GM12878 (cell line): ENCODE measurements around the gene REM2. TPM values are rescaled to one million over a fixed set of nuclear protein-coding genes. Genes with fewer than 3 reads are reported as not detected.

Experiments used
- ATAC-seq: fragments of 200-7000 bp; cut with Tn5 transposase; 3 replicates; pipeline ENCODE4 v1.9.1; 2020; ENCODE audit warnings: mild to moderate bottlenecking, moderate library complexity
- BruUV-seq: library from RNA; stranded (reverse); fragments of 400-500 nt; replicated peaks from 2 replicates; lab custom pipeline; 2021; lab: Mats Ljungman, UMichigan
- CTCF ChIA-PET: fragments of 300-600 bp; sonication (Branson Sonifier 250); formaldehyde crosslinking; extraction: SDS; loops from one replicate; lab custom pipeline; 2021; ENCODE audit warnings: inconsistent platforms; lab: Yijun Ruan, JAX
- POLR2A ChIA-PET: fragments of 350-600 bp; formaldehyde crosslinking; extraction: SDS; loops from one replicate; lab custom pipeline; 2021; ENCODE audit warnings: inconsistent platforms; lab: Charles Lee
- RAD21 ChIA-PET: fragments of 300-600 bp; sonication (Branson Sonifier 250); formaldehyde crosslinking; loops from one replicate; lab custom pipeline; 2023; ENCODE audit warnings: antibody characterized with exemption; ENCODE audit not compliant: unreplicated experiment; lab: Charles Lee
- SMC1A ChIA-PET: fragments of 300-600 bp; sonication (Branson Sonifier 250); formaldehyde crosslinking; loops from one replicate; lab custom pipeline; 2023; ENCODE audit not compliant: unreplicated experiment, uncharacterized antibody; lab: Charles Lee
- DNase-seq: peaks from one replicate; pipeline ENCODE4 v3.0.0-alpha.2; 2011; ENCODE audit warnings: low read depth, low spot score
- FAIRE-seq: peaks from 3 replicates; lab custom pipeline; 2011; peaks lifted over from hg19 to GRCh38; lab: Jason Lieb, UNC
- H2AFZ ChIP-seq: 2 replicates; pipeline ENCODE4 v1.6.0; 2011; ENCODE audit warnings: low read depth, low read length, control low read depth; ENCODE audit not compliant: control insufficient read depth
- H3K27ac ChIP-seq: 2 replicates; pipeline ENCODE4 v1.5.1; 2011; ENCODE audit warnings: control low read depth; ENCODE audit not compliant: control insufficient read depth, insufficient read depth
- H3K27me3 ChIP-seq, 2 experiments: replicated peaks in 1 of 2; 2 replicates each; pipeline versions ENCODE4 v1.6.0 to v1.6.1; 2011; ENCODE audit warnings: low read length in 1 of 2; ENCODE audit not compliant: control insufficient read depth in 2 of 2, insufficient read depth in 2 of 2
- H3K36me3 ChIP-seq, 2 experiments: 2 replicates each; pipeline ENCODE4 v1.5.1; 2011; ENCODE audit warnings: low read length in 1 of 2; ENCODE audit not compliant: control insufficient read depth in 2 of 2, insufficient read depth in 2 of 2
- H3K4me1 ChIP-seq: 2 replicates; pipeline ENCODE4 v1.6.1; 2011; ENCODE audit warnings: mild to moderate bottlenecking, low read length, moderate library complexity, mixed read lengths; ENCODE audit not compliant: control insufficient read depth, insufficient read depth
- H3K4me2 ChIP-seq: 2 replicates; pipeline ENCODE4 v1.6.0; 2011; ENCODE audit warnings: control low read depth; ENCODE audit not compliant: control insufficient read depth, insufficient read depth
- H3K4me3 ChIP-seq: fragments of 200-600 bp; sonication (generic); 2 replicates; pipeline ENCODE4 v1.5.1; 2016
- H3K79me2 ChIP-seq: 2 replicates; pipeline ENCODE4 v1.6.0; 2011; ENCODE audit warnings: low read length; ENCODE audit not compliant: control insufficient read depth, insufficient read depth
- H3K9ac ChIP-seq: 2 replicates; pipeline ENCODE4 v1.8.0; 2011; ENCODE audit warnings: low read length, control low read depth, mixed read lengths; ENCODE audit not compliant: control insufficient read depth, insufficient read depth
- H3K9me3 ChIP-seq: replicated peaks from 3 replicates; pipeline ENCODE4 v1.5.1; 2011; ENCODE audit warnings: mild to moderate bottlenecking, low read length; ENCODE audit not compliant: control insufficient read depth, insufficient read depth
- H4K20me1 ChIP-seq: 2 replicates; pipeline ENCODE4 v1.6.0; 2011; ENCODE audit not compliant: control insufficient read depth, insufficient read depth
- CBX5 ChIP-seq: sonication (generic); IDR thresholded peaks from 2 replicates; pipeline ENCODE4 v1.6.1; 2016; ENCODE audit warnings: low read depth, moderate library complexity, mild to moderate bottlenecking, inconsistent platforms
- CHD4 ChIP-seq: fragments of 200-600 bp; sonication (generic); IDR thresholded peaks from 2 replicates; pipeline ENCODE4 v1.6.1; 2016; ENCODE audit warnings: mild to moderate bottlenecking
- FOXK2 ChIP-seq: fragments of 450-650 bp; IDR thresholded peaks from 2 replicates; pipeline ENCODE4 v1.6.1; 2017; ENCODE audit warnings: mild to moderate bottlenecking, moderate library complexity
- HDGF ChIP-seq: fragments of 450-650 bp; IDR thresholded peaks from 2 replicates; pipeline ENCODE4 v1.6.1; 2016; ENCODE audit warnings: antibody characterized with exemption
- NR2C1 ChIP-seq: fragments of 450-650 bp; IDR thresholded peaks from 2 replicates; pipeline ENCODE4 v1.6.1; 2017; ENCODE audit warnings: antibody characterized with exemption, mild to moderate bottlenecking, moderate library complexity
- TCF7 ChIP-seq: IDR thresholded peaks from 2 replicates; pipeline ENCODE4 v1.6.1; 2014; ENCODE audit warnings: antibody characterized with exemption, borderline replicate concordance
- WGBS: methylation state at CpG from one replicate; pipeline ENCODE4 v1.1.6; 2016; ENCODE audit warnings: low lambda C conversion rate; ENCODE audit not compliant: insufficient replicate concordance, insufficient coverage; ENCODE audit errors: missing lambda C conversion rate; 5-methylcytosine and 5-hydroxymethylcytosine counted together
- in situ Hi-C: fragments of 300-500 bp; cut with MboI; formaldehyde crosslinking; loops from 9 replicates; pipeline ENCODE4 v1.14.3; 2018; ENCODE audit warnings: mixed read lengths
- intact Hi-C: fragments of 100-400 bp; cut with micrococcal nuclease; formaldehyde crosslinking; loops from one replicate; pipeline ENCODE4 v1.14.2; 2022; ENCODE audit not compliant: unreplicated experiment
- polyA plus RNA-seq, 11 experiments: library from polyadenylated mRNA; depleted of rRNA in 4 of 11; unstranded in 6 of 11; stranded (reverse) in 5 of 11; fragments of >200 nt; fragmentation: Nextera tagmentation in 4 of 11; fragmentation: Illumina TruSeq in 1 of 11; extraction: Ambion mirVana in 4 of 11; extraction: Trizol in 1 of 11; gene quantifications; 1 replicate in 1 of 11; 2 replicates in 10 of 11; pipeline versions ENCODE4 v1.2.1 to v1.2.3, GENCODE V29; 2011 to 2016; ENCODE audit warnings: inconsistent platforms in 2 of 11, missing spikeins in 2 of 11, low read depth in 1 of 11
- total RNA-seq, 4 experiments: library from RNA; depleted of rRNA in 3 of 4; stranded (reverse); fragments of >200 nt in 3 of 4; fragmentation: Illumina TruSeq in 1 of 4; extraction: Trizol in 1 of 4; gene quantifications; 2 replicates each; pipeline versions ENCODE4 v1.2.1 to v1.2.3, GENCODE V29; 2013 to 2021
- TF ChIP-seq, protein P1 (sequence below): fragments of 450-650 bp; IDR thresholded peaks from 2 replicates; pipeline ENCODE4 v1.6.1; 2016; ENCODE audit warnings: mild to moderate bottlenecking, moderate library complexity, borderline replicate concordance
- TF ChIP-seq, protein P2 (sequence below): fragments of 450-650 bp; IDR thresholded peaks from 2 replicates; pipeline ENCODE4 v1.6.1; 2017; ENCODE audit warnings: low read depth, mild to moderate bottlenecking, moderate library complexity

REM2 gene
- total and polyA plus RNA-seq, 10 of the 15 experiments (the other 5 are each of a cell fraction or from before 2014, with no cell fraction given) = 0.27 to 1.5 (median 0.83) TPM

DNA sequence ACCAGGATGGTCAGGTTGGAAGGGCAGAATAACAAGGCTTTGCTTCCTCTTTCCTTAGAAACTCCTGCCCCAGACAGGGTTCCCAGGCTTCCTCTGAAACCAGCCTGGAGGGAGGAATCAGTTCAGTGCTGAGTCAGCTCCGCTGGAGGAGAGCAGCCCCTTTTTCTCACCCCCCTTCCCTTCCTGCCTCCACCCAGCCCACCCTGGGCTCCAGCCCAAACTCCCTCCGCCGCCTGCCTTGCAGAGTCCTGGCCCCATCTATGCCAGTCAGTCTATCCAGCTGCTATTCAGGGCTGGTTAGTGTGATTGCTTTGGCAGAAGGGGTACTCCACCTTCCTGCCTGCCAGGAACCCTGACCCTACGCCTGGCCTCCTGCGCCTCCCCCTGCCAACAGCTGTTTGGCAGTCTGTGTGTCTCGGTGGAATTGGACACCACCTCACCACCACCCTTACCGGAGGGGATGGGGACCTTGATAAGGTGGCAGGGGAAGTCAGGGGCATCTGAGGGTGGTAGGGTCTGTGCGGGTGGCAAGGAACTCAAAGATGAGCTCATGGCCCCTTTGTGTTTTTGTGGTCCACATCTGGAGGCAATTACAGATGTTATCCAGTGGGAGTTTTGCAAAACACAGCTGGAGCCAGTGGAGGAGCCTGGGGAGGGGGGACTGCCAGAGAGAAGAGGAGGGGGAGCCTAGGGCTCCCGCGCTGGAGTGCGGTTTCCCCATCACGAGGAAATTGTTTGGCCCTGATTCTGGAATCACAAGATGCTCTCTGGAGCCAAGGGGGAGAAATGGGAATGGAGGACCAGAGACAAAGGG lies 34.5 kb upstream of the REM2 start:
- FAIRE-seq = no peak
- Histone ChIP-seq H3K4me2 (no peak overlapping the region), H3K9ac (no peak overlapping the region), H2AFZ (no peak overlapping the region), H3K27me3 (no peaks in the 10 kb centered on the region), H3K79me2 (no peaks in the 10 kb centered on the region), H3K4me1 (peaks cover 17% of the 10 kb centered on the region), H3K4me3 (no peak overlapping the region), H4K20me1 (no peaks in the 10 kb centered on the region), H3K36me3 (no peaks in the 10 kb centered on the region), H3K9me3 (no peaks in the 10 kb centered on the region), H3K27ac (no peak overlapping the region)
- ChIA-PET CTCF (interaction anchor here (0.7 to 10.0 kb wide), 8 partner anchors 19 to 458 kb away, joined by 3 to 324 read pairs (median 6); partner anchors contain the start of genes MRPL52 and SLC7A7), SMC1A (interaction anchor here (1.2 to 7.3 kb wide), 3 partner anchors 25 to 278 kb away, joined by 4 to 92 read pairs (median 6); no protein-coding TSS in a partner anchor), POLR2A (no interaction called here), RAD21 (interaction anchor here (1.5 to 9.4 kb wide), 4 partner anchors 11 to 278 kb away, joined by 5 to 130 read pairs (median 8); no protein-coding TSS in a partner anchor)
- no TSS peak for BruUV-seq
- no peak for ATAC-seq
- WGBS = 62% methylated on average over 12 of the region's 12 CpGs
- no peak for TF ChIP-seq TCF7
- no peak for TF ChIP-seq HDGF
- TF ChIP-seq, protein P1, sequence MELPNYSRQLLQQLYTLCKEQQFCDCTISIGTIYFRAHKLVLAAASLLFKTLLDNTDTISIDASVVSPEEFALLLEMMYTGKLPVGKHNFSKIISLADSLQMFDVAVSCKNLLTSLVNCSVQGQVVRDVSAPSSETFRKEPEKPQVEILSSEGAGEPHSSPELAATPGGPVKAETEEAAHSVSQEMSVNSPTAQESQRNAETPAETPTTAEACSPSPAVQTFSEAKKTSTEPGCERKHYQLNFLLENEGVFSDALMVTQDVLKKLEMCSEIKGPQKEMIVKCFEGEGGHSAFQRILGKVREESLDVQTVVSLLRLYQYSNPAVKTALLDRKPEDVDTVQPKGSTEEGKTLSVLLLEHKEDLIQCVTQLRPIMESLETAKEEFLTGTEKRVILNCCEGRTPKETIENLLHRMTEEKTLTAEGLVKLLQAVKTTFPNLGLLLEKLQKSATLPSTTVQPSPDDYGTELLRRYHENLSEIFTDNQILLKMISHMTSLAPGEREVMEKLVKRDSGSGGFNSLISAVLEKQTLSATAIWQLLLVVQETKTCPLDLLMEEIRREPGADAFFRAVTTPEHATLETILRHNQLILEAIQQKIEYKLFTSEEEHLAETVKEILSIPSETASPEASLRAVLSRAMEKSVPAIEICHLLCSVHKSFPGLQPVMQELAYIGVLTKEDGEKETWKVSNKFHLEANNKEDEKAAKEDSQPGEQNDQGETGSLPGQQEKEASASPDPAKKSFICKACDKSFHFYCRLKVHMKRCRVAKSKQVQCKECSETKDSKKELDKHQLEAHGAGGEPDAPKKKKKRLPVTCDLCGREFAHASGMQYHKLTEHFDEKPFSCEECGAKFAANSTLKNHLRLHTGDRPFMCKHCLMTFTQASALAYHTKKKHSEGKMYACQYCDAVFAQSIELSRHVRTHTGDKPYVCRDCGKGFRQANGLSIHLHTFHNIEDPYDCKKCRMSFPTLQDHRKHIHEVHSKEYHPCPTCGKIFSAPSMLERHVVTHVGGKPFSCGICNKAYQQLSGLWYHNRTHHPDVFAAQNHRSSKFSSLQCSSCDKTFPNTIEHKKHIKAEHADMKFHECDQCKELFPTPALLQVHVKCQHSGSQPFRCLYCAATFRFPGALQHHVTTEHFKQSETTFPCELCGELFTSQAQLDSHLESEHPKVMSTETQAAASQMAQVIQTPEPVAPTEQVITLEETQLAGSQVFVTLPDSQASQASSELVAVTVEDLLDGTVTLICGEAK = no peak
- no peak for TF ChIP-seq CBX5
- TF ChIP-seq FOXK2 = peak; percentile 16; the same call in 1 of the 2 replicates
- no peak for TF ChIP-seq CHD4
- no peak for TF ChIP-seq NR2C1
- TF ChIP-seq, protein P2, sequence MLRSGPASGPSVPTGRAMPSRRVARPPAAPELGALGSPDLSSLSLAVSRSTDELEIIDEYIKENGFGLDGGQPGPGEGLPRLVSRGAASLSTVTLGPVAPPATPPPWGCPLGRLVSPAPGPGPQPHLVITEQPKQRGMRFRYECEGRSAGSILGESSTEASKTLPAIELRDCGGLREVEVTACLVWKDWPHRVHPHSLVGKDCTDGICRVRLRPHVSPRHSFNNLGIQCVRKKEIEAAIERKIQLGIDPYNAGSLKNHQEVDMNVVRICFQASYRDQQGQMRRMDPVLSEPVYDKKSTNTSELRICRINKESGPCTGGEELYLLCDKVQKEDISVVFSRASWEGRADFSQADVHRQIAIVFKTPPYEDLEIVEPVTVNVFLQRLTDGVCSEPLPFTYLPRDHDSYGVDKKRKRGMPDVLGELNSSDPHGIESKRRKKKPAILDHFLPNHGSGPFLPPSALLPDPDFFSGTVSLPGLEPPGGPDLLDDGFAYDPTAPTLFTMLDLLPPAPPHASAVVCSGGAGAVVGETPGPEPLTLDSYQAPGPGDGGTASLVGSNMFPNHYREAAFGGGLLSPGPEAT = no peak
- in situ Hi-C loops = loop anchor here (5.0 to 10.0 kb wide), 2 partner anchors 71 to 534 kb away; no protein-coding TSS in a partner anchor
- intact Hi-C loops = no loop called here
- no peak for DNase-seq
